SH-SY5Y (cell line): Measurements from ENCODE around the gene EXOC6B.

Experiments
- GATA2 ChIP-seq: IDR thresholded peaks from 2 replicates; pipeline ENCODE4 v1.6.1; 2011; ENCODE audit warnings: mild to moderate bottlenecking, low read depth, low read length
- GATA3 ChIP-seq: IDR thresholded peaks from 2 replicates; pipeline ENCODE4 v1.6.1; 2011; ENCODE audit warnings: low read depth, mild to moderate bottlenecking, low read length, moderate library complexity

The EXOC6B gene

DNA sequence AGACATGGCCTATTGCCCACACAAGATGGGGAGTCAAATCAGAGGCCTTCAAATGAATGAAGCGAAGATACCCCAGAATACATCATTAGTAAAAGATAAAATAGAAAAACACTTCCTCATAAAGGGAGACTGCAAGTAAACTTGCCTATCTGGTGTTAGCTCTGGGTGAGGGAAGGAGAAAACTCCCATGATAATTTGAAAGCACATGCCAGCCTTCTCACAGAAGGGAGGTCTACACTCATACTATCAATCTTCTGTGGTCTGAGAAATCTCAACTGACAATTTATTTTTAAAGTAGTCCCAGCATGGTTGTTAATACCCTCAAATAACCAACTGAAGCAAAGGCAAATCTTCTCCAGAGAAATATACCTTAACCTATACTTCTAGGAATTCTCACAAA, 75.4 kb downstream of the EXOC6B start:
- TF ChIP-seq GATA3, result no peak
- no peak for TF ChIP-seq GATA2

DNA sequence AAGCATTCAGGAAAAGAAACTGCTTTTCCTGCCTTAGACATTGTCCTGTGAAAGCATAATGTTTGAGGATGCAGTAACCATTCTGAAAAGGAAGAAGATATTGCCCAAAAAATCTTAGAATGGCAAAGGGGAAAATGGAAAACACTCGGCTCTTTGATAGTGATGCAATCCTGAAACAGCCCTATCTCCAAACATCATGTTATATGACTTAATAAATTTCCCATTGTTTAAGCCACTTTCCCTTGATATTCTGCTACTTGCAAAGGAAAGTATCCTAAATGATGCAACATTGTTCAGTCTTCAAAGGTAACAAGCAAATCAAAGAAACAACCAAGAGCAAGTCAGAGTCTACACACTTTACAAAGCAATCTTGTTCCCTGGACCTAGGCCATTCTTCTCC, 78.5 kb downstream of the EXOC6B start:
- TF ChIP-seq GATA2, result no peak
- no peak for TF ChIP-seq GATA3

DNA sequence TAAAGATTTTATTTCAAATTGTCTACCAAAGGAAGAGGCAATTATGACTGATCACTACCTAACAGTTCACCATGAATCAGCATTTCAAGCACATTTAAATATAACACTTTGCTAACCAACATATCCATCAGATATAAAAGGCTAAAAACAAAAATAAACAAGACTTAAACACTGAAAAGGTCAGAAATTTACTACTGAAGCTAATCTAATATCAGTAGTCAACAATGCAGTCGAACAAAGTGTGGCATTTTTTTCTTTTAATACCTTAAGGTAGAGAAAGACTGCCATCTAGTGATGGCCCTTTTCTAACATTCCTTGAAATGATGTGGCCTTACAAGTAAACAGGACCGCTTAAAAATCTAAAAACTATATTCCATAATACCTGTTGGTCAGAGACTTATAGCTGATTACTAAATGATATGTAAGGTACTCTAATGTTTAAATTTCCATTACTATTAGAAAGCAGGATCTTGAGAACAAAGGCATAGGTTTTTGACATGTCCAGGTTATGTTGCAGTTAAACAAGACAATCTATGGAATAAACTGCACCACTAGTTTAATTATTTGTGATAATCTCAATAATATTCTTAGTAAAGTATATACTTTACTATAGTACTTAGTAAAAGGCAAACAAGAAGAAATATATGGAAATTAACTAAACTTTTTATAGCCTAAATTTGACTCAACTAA, 80.0 kb downstream of the EXOC6B start:
- TF ChIP-seq GATA3 (no peak), GATA2 (no peak)

DNA sequence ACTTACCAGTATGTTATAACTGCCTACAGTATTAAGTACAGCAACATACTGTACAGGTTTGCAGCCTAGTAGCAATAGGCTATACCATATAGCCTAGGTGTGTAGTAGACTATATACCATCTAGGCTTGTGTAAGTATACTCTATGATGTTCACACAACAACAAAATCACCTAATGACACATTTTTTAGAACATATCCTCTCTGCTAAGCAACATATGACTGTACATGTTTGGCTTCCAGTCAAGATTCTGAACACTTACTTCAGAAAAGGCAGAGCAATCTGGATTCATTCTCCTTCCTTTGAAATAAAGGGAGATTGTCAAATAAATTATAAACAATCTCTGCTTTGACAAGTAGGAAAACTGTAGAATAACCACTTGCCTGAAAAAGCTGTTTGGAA, 81.8 kb downstream of the EXOC6B start:
- TF ChIP-seq GATA2 (no peak), GATA3 (no peak)

DNA sequence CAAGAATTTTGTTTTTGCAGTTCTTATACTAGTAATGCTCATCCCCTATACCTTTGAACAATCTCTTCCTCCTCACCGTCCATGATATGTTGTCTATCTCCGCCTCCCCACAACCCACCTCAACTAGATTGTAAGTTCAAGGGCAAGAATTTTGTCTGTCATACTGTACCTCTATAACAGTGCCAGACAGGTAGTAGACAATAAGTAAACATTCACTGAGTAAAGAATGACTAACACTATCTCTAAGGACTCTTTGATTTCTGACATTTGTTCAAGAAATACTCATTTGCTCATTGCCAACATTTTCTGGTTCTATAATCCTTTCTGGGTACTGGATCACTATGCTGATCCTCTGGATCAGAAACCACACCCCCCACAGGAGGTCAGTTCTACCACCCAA, 82.4 kb downstream of the EXOC6B start:
- TF ChIP-seq GATA2, result no peak
- TF ChIP-seq GATA3, result no peak

DNA sequence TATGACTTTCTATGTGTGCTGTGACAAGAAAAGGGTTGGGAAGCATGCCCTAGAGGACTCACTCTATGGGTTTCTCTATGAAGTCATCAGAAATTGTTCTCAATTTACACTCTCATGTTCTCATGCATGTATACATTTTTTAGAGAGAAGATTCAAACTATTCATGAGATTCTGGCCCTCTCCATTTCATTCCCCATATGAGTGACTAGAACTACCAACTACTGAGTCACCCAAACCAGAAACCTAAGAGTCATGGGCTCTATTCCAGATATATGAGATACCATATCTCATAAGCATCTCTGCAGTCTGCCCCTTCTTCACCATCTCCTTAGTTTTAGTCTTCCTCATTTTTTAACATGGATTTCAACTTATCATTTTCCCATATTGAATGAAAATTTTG, 87.7 kb downstream of the EXOC6B start:
- TF ChIP-seq GATA3 (no peak), GATA2 (no peak)

DNA sequence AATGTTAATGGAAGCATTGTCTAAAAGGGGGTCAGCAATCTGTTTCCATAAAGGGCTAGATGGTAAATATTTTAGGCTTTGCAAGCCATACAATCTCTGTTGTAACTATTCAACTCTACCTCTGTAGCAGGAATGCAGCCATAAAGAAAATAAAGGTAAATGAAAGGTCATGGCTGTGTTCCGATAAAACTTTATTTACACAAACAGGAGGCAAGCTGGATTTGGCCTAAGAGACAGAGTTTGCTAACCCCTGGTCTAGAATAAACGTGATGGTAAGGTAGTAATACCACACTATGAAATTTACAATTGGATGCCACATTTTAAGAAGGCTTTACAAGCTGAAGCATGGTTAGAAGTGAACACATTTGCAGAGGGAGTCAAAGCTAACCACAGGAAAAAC, 91.4 kb downstream of the EXOC6B start:
- no peak for TF ChIP-seq GATA2
- no peak for TF ChIP-seq GATA3

DNA sequence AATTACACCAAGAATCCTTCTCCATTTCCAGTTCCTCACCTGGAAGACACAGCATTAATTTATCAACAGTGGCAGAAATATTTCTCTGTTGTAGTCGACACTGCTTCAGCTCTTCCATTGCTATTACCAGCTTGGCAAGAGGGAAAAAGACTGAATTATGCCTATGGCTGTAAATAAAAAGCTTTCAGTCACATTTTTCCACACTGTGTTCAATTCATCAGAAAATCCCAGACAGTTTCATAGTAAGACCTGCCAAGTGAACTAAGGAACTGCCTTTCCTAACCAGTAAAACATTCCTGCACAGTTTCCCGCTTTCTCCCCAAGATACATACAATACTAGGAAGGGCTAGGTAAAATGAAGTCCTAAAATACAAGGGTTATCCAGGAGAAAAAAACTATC, 94.7 kb downstream of the EXOC6B start:
- TF ChIP-seq GATA3, result no peak
- no peak for TF ChIP-seq GATA2

DNA sequence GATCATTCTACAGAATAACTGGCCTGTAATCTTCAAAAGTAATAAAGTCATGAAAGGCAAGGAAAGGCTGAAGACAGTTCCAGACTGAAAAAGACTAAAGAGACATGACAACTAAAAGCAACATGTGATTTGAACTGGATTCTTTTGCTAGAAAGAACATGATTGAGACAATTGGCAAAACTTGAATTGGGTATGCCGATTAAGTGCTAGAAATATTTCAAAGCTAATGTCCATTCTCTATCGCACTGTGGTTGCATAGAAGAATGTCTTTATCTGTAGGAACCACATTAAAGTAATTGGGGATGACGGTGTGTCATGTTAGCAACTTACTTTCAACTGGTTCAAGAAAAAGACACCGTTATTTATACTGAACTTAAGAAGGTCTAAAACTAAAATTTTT, 98.5 kb downstream of the EXOC6B start:
- TF ChIP-seq GATA3 (no peak), GATA2 (no peak)

DNA sequence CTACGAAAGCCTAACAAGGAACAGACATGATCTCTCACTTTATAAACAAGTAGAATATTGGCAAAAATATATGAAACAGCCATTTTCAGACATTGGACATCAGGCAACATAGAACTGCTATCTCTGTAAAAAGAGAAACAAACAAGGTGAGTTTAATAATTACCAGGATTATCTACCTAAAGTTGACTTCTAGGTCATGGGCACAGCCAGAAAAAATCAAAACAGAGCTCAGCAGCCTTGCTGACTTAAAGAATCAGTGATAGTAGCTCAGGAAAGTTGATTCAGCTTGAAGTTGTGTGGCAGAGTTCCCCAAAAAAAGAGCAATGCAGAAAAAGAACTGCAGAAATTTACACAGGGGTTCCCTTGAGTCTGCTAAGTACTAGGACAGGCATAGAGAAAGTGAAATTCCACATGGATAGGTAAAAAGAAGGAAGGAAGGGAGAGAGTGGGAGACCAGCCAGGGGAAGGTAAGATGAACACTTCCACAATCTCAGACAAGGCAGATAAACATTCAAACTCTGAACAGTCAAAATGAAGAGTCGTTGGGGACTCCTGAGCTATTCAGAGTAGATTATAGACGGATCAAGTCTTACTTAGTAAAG, 102.0 kb downstream of the EXOC6B start:
- TF ChIP-seq GATA2 (no peak), GATA3 (no peak)

DNA sequence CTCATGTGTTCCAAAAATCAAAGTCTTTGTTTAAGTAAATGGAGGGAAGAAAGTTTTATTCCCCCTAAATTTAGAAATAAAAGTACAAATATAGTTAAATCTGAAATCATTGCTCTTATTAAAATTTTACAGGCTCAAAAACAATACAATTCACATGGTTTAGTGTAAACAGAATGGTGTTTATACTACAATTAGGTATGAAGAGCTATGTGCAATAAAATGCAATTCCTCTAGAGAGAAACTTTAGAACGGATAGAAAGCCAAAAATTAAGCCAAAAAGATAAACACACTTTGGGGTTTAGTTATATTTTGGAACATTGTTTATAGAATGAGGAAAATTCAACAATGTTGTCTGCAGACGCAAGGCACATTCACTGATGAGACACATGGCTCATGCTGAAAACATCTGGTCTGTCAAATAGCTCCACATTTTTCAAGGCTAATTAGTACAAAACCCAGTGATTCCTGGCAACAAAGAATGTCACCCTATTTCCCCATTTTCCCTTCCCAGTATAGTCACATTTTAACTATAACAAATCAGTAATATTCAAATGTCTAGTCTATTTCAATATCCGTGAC, 103.3 kb downstream of the EXOC6B start:
- TF ChIP-seq GATA2, result no peak
- no peak for TF ChIP-seq GATA3

DNA sequence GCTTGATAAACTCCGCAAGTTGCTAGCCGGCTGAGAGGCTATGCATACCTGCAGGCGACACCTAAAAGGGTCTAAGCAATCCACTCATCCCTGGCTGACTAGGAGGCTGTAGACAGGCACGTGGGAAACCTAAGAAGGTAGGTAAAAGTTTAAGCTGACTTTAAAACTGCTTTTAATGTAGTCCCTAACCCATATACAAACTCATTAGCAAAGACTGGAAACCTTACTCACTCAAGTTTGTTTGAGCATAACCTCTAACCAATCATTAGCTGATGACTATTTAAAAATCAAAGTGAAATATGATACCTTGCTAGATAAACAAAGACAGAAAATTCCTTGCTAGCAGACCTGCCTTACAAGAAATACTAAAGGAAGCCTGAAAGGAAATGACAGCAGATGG, 106.4 kb downstream of the EXOC6B start:
- TF ChIP-seq GATA3, result no peak
- no peak for TF ChIP-seq GATA2

DNA sequence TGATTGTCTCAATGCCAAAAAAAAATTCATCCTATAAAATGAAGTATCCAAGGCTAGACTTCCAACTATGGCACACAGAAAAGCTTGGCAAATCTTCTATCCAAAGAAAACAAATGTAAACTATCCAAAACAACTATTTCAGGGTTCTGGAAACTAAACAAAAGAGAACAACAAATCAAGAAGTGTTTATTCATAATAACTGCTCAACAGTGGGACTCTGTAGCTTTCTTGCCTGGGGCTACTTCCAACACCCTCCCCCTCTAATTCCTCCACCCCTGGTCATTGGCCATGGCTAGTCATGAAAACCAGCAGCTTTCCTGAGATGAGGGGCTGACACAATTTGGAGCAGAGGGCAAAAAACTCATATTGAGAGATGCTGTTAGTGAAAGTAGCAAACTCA, 107.0 kb downstream of the EXOC6B start:
- TF ChIP-seq GATA2, result no peak
- no peak for TF ChIP-seq GATA3

DNA sequence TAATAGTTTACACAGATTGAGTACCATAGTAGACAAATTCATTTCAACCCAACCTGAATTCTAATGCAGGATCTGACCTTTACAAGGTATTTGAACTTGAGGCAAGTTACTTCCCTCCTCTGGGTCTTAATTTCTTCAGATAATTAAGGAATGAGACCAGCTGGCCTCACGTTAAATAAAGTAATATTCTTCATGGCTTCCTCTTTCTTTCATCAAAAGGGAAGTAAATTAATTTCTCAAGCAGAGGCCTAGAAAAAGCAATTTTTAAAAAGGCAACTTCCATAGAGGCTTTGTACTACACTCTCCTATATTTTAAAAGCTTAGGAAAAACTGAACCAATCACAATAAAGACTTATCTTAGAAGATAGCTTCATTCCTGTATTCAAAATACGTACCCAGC, 109.2 kb downstream of the EXOC6B start:
- TF ChIP-seq GATA2 (no peak), GATA3 (no peak)

DNA sequence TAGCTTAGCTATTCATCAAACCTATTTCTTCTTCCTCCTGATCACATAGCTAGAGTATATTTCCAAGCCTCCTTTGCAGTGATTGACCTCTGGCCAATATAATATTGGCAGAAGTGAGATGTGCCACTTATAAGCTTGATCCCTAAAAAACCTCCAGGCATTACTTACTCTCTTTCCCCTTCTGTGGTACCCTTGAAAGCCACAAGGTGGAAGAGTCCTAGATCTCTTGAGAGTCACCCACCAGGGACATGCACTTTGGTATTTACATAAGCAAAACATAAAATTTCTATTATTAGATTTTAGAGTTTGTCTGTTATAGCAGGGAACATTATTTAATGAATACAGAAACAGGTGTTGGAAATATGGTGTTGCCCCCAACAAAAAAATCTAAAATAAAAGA, 112.0 kb downstream of the EXOC6B start:
- TF ChIP-seq GATA2, result no peak
- TF ChIP-seq GATA3, result no peak
